ENCODE results near the gene FBLL1. TPM values are rescaled to one million over a fixed set of nuclear protein-coding genes. Genes with fewer than 3 reads are reported as not detected.
"Not testable (repeated sequence)": the region's sequence is repeated elsewhere in the genome, so short reads cannot be mapped to it uniquely, and the experiment has no call there.

The FBLL1 gene
- polyA plus RNA-seq, 1 donor = 0.86 TPM

DNA sequence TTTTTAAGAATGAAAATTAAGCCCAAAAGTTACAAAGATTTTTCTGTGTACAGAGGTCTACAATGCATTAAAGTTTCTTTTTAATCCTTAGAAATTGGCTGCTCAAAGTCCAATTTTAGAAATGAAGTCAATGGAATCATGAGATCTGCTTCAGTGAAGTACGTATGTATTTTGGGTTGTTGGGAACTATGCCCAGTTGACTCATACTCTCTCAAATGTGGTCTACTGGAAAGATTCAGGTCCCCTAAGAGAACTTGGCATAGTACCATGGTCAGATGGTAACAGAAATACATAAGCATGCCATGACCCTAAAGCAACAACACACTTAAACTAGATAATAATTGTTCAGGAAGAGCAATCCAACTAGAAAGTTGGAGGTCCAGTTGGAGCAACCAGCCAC, 23.0 kb downstream of the FBLL1 start:
- peak; percentile 6 for DNase-seq (ENCODE audit: low read depth)

DNA sequence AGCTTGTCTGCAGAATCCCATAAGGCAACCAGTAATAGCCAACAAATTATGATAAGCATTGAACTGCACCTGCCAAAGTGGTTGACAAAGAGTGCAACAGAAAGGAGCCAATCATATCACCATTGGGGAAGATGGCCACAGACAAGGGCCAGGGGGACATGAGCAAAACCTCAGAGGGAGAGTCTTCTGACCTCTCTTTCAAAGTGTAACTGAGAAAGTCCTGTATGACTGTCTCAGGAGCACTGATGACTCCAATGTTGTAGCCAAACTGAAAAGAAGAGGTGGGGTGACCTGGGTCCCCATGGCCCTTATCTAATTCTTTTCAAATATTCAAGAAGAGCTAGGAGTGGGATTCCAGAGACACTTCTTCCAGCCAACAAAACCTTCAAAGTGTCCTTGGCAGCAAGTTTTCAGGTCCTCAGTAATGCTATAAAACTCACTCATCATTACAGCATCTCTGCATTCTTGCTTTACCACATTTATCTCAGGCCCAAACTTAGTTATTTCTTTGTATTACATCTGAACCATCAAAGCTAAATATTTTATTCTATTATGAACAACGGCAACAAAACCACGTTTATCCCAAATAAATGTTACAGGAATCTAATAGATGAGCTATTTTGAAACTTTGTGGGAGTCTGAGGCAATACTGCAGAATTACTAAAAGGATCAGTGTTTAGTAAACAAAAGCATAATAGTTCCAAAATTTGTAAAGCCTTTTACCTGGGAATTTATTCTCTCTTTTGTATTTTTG, 24.4 kb downstream of the FBLL1 start:
- no peak for DNase-seq (ENCODE audit: low read depth)

DNA sequence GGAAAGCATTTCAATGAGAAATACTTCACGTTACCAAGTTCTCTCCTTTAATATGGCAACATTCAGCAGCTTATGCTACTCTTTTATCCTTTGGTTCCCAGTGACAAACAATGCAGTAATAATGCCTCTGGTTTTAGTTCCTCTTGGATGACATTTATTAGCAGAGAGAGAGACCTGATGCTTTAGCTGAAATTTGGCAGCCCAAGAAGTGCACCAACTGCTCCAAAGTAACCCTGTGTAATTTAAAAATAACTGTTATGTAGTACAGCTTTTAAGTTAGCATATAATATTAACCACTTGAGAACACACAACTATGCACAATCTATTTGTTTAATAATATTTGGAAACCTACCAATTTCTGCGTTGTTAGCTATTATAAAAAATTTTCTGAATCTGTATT, 28.3 kb downstream of the FBLL1 start:
- no peak for DNase-seq (ENCODE audit: low read depth)

DNA sequence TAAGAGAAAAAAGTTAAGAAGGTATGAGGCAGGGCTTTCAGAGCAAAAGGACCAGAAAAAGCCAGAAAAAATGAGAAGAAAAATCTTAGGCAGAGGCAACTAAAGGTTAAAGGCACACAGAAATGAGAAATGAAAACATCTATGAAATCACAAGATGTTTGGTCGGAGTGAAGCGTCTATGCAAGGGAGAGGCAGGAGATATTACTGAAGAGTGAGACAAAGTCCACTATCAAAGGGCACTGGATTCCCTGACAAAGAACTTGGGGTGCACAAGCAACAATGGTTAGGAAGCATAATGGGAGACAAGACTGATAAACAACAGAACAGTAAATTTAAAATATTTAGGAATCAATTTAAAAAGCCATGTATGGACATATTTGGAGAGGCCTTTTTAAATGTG, 33.2 kb downstream of the FBLL1 start:
- DNase-seq (ENCODE audit: low read depth) = no peak

DNA sequence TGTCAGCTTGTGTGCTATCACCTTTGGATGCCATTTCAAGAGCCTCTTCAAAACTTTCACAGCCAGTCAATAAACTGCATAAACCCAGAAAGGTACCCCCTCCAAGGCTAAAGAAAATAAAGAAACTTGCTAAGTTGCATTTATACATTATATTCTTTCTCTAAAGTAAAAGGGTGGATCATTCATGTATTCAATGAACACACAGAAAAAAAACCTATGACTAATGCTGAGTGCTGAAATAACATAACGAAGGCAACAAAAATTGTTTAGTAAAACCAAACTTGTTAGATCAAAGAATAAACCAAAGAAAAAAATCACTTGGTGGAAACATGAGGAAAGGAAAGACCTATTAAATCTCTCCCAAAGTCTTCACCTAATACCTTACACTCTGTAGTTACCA, 34.9 kb downstream of the FBLL1 start:
- no peak for DNase-seq (ENCODE audit: low read depth)

DNA sequence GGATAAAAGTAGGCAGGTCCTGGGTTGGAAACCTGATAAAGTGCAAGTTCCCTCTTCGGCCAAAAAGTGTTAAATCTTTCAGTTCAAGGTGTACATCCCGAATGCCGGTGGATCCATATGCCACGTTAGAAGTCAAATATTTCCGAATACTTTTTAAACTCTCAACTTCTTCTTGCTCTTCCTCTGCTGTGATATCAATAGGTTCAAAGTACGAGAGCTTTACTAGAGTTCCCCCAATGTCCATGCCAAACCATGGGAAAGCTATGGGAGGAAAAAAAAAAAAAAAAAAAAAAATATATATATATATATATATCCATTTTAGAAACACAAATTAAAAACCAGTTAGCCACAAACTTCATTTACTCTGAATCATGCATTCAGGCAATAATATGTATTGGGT, 39.6 kb downstream of the FBLL1 start:
- no peak for DNase-seq (ENCODE audit: low read depth)

- no peak for DNase-seq (ENCODE audit: low read depth)
Observed at GRCh38 chr5:168570490-168571328, 41.6 kb downstream of the FBLL1 start.

- not testable (repeated sequence) for DNase-seq (ENCODE audit: low read depth)
Observed at GRCh38 chr5:168573663-168574062, 44.6 kb downstream of the FBLL1 start.

DNA sequence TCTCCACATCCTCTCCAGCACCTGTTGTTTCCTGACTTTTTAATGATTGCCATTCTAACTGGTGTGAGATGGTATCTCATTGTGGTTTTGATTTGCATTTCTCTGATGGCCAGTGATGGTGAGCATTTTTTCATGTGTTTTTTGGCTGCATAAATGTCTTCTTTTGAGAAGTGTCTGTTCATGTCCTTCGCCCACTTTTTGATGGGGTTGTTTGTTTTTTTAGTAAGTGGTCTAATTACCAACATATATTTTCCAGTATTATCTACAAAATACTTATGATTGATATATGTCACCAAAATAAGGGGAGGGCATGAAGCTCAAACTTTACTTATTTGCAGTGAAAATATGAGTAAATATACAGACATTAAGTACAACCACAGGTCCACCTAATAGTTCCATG, 45.1 kb downstream of the FBLL1 start:
- not testable (repeated sequence) for DNase-seq (ENCODE audit: low read depth)

DNA sequence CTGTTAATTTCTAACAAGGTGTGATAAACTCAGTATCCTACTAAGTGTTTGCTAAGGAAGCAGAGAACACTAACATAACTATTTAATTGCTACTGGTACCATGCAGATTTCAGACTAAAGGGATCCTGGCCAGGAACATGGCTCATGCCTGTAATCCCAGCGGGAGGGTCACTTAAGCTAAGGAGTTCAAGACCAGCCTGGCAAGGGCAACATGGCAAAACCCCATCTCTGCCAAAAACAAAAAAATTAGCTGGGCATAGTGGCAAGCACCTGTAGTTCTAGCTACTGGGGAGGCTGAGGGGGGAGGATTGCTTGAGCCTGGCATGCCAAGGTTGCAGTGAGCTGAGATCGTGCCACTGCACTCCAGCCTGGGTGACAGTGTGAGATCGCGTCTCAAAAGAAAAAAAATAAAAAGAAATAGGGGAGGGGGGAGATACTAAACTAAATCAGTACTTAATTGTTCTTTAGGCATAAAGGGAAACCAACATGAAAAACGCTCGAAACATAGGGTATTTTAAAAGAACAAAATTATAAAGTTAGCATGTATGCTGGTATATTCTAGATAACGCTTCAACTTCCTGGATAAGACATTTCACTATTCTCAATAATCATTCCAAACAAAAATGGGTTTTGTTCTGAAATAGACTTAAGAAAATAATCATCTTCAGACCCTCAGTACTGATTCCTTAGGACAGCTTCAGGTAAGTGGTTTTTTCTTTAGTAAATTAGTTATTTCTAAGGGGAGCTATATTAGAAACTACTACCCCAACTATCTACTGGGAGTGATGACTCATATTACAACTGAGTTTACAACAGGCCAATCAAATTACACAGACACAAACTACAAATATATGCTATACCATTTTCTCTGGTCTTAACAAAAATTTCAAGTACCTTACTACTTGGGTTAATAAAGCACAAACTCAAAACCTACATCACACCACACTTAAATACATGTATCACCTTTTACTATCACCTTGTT, 46.6 kb downstream of the FBLL1 start:
- no peak for DNase-seq (ENCODE audit: low read depth)

DNA sequence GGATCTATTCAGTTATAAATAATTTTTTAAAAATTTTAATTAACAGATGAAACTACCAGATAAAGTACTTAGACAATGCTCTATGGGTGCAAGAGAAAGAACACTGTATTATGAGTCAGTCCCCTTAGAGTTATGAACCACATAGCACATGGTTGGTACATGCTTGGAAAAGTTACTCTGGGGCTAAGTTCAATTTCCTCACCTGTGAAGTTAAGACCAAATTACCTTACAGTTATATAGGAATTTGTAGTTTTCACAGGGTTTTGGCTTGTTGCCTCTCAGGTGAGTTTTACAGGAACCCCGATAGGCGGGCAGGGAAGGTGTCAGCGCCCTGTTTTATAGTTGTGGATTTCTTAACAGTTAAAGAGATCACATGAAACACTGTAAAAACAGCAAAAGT, 48.9 kb downstream of the FBLL1 start:
- DNase-seq (ENCODE audit: low read depth) = no peak

DNA sequence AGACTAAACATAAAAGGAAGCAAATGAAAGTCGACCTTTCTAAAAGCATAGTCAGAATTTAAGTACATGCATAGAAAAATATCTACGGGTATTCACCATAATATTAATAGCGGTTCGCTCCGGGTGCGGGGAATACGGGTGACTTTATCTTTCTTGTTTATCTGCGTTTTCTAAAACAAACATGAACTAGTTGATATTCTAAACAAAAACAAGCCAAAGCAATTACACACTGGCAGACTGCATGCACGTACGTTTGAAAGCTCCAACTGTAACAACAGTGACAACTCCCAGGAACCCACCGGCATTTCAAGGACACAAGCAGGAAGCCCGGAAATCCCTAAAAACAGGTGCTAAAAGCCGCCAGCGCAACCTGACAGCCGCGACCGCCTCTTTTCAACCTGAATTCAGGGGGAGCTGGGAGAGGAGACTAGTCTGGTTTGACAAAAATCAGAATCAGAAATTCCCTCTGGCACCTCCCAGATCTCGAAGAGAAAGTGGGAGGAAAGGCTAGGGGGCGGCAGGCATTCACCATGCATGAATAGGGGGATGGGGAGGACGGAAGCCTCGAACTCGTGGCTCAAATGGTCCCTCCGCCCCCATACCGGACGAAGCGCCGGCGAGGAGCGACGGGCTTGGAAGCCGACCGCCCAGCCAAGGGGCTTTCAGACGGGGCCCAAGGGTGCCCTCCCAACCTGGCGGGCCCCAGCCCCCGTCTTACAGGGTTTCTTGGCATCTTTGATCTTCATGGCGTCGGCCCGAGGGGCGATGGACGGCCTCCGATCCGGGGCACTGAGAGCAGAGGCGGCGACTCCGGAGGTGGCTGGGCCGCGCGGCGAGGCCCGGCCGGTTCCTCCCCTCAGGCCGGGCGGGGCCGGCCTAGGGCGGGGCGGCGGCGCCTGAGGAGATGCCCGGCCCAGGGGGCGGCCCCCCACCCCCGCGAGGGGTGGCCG, 49.7 kb downstream of the FBLL1 start, which contains the start of gene PANK3:
PANK3 (minus strand) TSS at position 831 of the 950 bp plus-strand sequence; CDS start at position 746, 85 bp downstream.
- DNase-seq (ENCODE audit: low read depth) = peak; percentile 57

- peak; percentile 96 for DNase-seq (ENCODE audit: low read depth)
Observed at GRCh38 chr5:168579488-168580226, 50.6 kb downstream of the FBLL1 start.

DNA sequence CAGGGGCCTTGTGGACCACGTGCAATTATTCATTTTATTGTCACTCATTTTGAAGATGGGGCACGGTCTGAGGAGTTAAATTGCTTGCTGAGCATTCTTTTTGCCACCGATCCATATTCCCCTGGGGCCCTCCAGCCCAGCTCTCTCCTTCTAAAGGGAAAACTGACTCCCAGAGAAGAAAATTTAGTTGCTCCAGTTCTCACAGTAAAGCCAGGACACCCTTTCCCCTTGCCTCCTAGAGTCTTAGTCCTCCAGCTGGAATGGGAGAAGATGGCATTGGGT, 51.1 kb downstream of the FBLL1 start:
- DNase-seq (ENCODE audit: low read depth) = no peak

Other genes starting within 250 kb of the FBLL1 start
- 0.35 TPM for gene WWC1, start 237.7 kb upstream of the FBLL1 start, polyA plus RNA-seq (ENCODE audit: insufficient read length)
- 53.3 TPM for gene RARS1, start 42.8 kb upstream of the FBLL1 start, polyA plus RNA-seq (ENCODE audit: insufficient read length)
- gene PANK3, start 50.1 kb downstream of the FBLL1 start, polyA plus RNA-seq (ENCODE audit: insufficient read length) = 41.5 TPM

Data from forelimb muscle (tissue), 1 donor.